BJ (cell line): Measurements from ENCODE around the gene EFNA5. TPM values are rescaled to one million over a fixed set of nuclear protein-coding genes. Genes with fewer than 3 reads are reported as not detected.

Source experiments
- CTCF ChIA-PET: fragments of 350-600 bp; formaldehyde crosslinking; extraction: SDS; loops from one replicate; lab custom pipeline; 2021; ENCODE audit warnings: antibody characterized with exemption, inconsistent platforms; lab: Yijun Ruan, JAX
- POLR2A ChIA-PET: fragments of 300-600 bp; sonication (Branson Sonifier 250); formaldehyde crosslinking; extraction: SDS; loops from one replicate; lab custom pipeline; 2021; ENCODE audit warnings: antibody characterized with exemption; lab: Charles Lee
- DNase-seq: peaks from one replicate; pipeline ENCODE4 v3.0.0-alpha.2; 2011; ENCODE audit warnings: low read depth
- H3K27me3 ChIP-seq: 2 replicates; pipeline ENCODE4 v1.6.0; 2011; ENCODE audit warnings: low read length; ENCODE audit not compliant: control insufficient read depth, insufficient read depth
- H3K36me3 ChIP-seq: 2 replicates; pipeline ENCODE4 v1.5.1; 2011; ENCODE audit warnings: low read length; ENCODE audit not compliant: control insufficient read depth, insufficient read depth
- H3K4me3 ChIP-seq: 2 replicates; pipeline ENCODE4 v1.5.1; 2011; ENCODE audit warnings: low read depth, mild to moderate bottlenecking, control low read depth, low read length
- CTCF ChIP-seq: IDR thresholded peaks from 2 replicates; pipeline ENCODE4 v1.5.1; 2011; ENCODE audit warnings: low read depth, mild to moderate bottlenecking, control low read depth, inconsistent platforms, low read length, moderate library complexity; ENCODE audit not compliant: insufficient read depth
- polyA plus RNA-seq: library from polyadenylated mRNA; depleted of rRNA; stranded (reverse); fragments of >200 nt; gene quantifications from 2 replicates; pipeline ENCODE4 v1.2.3, GENCODE V29; 2011

EFNA5 gene
- polyA plus RNA-seq, 1 experiment: 0.67 TPM

GRCh38 chr5:107444300-107444699 is 226.4 kb downstream of the EFNA5 start:
- no peak for DNase-seq
- ChIA-PET CTCF (no interaction called here), POLR2A (no interaction called here)
- no peak for TF ChIP-seq CTCF
- no peak overlapping the region for H3K4me3 ChIP-seq
- H3K27me3 ChIP-seq: no peaks in the 10 kb centered on the region; the same call in 1 of the 2 replicates
- H3K36me3 ChIP-seq: no peaks in the 10 kb centered on the region

GRCh38 chr5:107443897-107444296 is 226.8 kb downstream of the EFNA5 start:
- POLR2A ChIA-PET: no interaction called here
- TF ChIP-seq CTCF: no peak
- no peaks in the 10 kb centered on the region; the same call in 1 of the 2 replicates for H3K27me3 ChIP-seq
- no peak for DNase-seq
- CTCF ChIA-PET: no interaction called here
- H3K36me3 ChIP-seq: no peaks in the 10 kb centered on the region
- H3K4me3 ChIP-seq: no peak overlapping the region

GRCh38 chr5:107442452-107442851 is 228.3 kb downstream of the EFNA5 start:
- DNase-seq: no peak
- H3K27me3 ChIP-seq: no peaks in the 10 kb centered on the region
- H3K4me3 ChIP-seq: no peak overlapping the region
- TF ChIP-seq CTCF: no peak
- POLR2A ChIA-PET: no interaction called here
- no peaks in the 10 kb centered on the region for H3K36me3 ChIP-seq
- CTCF ChIA-PET: interaction anchor here (0.6 to 1.1 kb wide), 2 partner anchors 10 to 12 kb away, joined by 3 read pairs; no protein-coding TSS in a partner anchor

GRCh38 chr5:107439832-107440231 is 230.9 kb downstream of the EFNA5 start:
- POLR2A ChIA-PET: no interaction called here
- Histone ChIP-seq H3K27me3 (no peaks in the 10 kb centered on the region), H3K36me3 (no peaks in the 10 kb centered on the region), H3K4me3 (no peak overlapping the region)
- CTCF ChIA-PET: no interaction called here
- no peak for DNase-seq
- no peak for TF ChIP-seq CTCF

- no peak for TF ChIP-seq CTCF
- Histone ChIP-seq H3K36me3 (no peaks in the 10 kb centered on the region), H3K4me3 (no peak overlapping the region), H3K27me3 (no peaks in the 10 kb centered on the region; the same call in 1 of the 2 replicates)
- ChIA-PET CTCF (interaction anchor here (0.5 to 1.6 kb wide), 3 partner anchors 12 to 68 kb away, joined by 3 to 5 read pairs (median 3); no protein-coding TSS in a partner anchor), POLR2A (no interaction called here)
- DNase-seq: no peak
These were observed 232.7 kb downstream of the EFNA5 start for GRCh38 chr5:107437986-107438510.
